Neural crest cell (in vitro differentiated cells): ENCODE measurements around the gene ENTREP3. TPM values are rescaled to one million over a fixed set of nuclear protein-coding genes. Genes with fewer than 3 reads are reported as not detected.
A peak's percentile ranks its signal among the peaks of the same experiment; 100 is the strongest.
"Not testable (repeated sequence)": the region's sequence is repeated elsewhere in the genome, so short reads cannot be mapped to it uniquely, and the experiment has no call there.

ENCODE experiments used
- DNase-seq: peaks from one replicate; pipeline ENCODE4 v3.0.0; 2021; ENCODE audit warnings: low read depth, mixed read lengths, low spot score
- H3K27ac Mint-ChIP-seq: one replicate; pipeline ENCODE4 v1.8.0; 2021; ENCODE audit warnings: mild to moderate bottlenecking, mixed read lengths; ENCODE audit not compliant: unreplicated experiment
- H3K27me3 Mint-ChIP-seq: 2 replicates; pipeline ENCODE4 v1.8.0; 2021; ENCODE audit warnings: low read depth, mild to moderate bottlenecking, mixed read lengths
- H3K36me3 Mint-ChIP-seq: 2 replicates; pipeline ENCODE4 v1.8.0; 2021; ENCODE audit warnings: low read depth, mild to moderate bottlenecking, mixed read lengths
- H3K4me1 Mint-ChIP-seq: 2 replicates; pipeline ENCODE4 v1.8.0; 2021; ENCODE audit warnings: mixed read lengths
- H3K4me3 Mint-ChIP-seq: one replicate; pipeline ENCODE4 v1.8.0; 2021; ENCODE audit warnings: mild to moderate bottlenecking, mixed read lengths
- H3K9me3 Mint-ChIP-seq: 2 replicates; pipeline ENCODE4 v1.8.0; 2021; ENCODE audit warnings: mixed read lengths
- CTCF ChIP-seq: fragments of 200-600 bp; sonication (generic); conservative IDR thresholded peaks from 2 replicates; pipeline ENCODE4 v1.5.0; 2021; ENCODE audit warnings: antibody characterized with exemption, mild to moderate bottlenecking
- total RNA-seq: library from RNA; stranded (reverse); gene quantifications from 2 replicates; pipeline ENCODE4 v1.2.1, GENCODE V29; 2021

The ENTREP3 gene
- total RNA-seq, 1 donor from 2014 or later, result 93.1 TPM

- Mint-ChIP-seq H3K27ac (no peak overlapping the region), H3K9me3 (no peaks in the 10 kb centered on the region), H3K36me3 (peaks cover 6% of the 10 kb centered on the region), H3K27me3 (no peaks in the 10 kb centered on the region), H3K4me1 (peaks cover 10% of the 10 kb centered on the region), H3K4me3 (no peak overlapping the region)
- no peak for TF ChIP-seq CTCF
- DNase-seq, result no peak
Observed at GRCh38 chr1:155236451-155236850, 18.8 kb downstream of the ENTREP3 start.

GRCh38 chr1:155235375-155235774 is 19.9 kb downstream of the ENTREP3 start:
- H3K9me3 Mint-ChIP-seq, H3K36me3 Mint-ChIP-seq, H3K27ac Mint-ChIP-seq, DNase-seq, H3K27me3 Mint-ChIP-seq, H3K4me1 Mint-ChIP-seq, H3K4me3 Mint-ChIP-seq: not testable (repeated sequence)

GRCh38 chr1:155233502-155233901 is 21.8 kb downstream of the ENTREP3 start:
- not testable (repeated sequence) for H3K4me3 Mint-ChIP-seq, H3K9me3 Mint-ChIP-seq, DNase-seq, H3K27ac Mint-ChIP-seq, H3K27me3 Mint-ChIP-seq, H3K4me1 Mint-ChIP-seq, H3K36me3 Mint-ChIP-seq

GRCh38 chr1:155232001-155232978 is 23.0 kb downstream of the ENTREP3 start:
- H3K27me3 Mint-ChIP-seq, H3K36me3 Mint-ChIP-seq, H3K27ac Mint-ChIP-seq, H3K4me3 Mint-ChIP-seq, H3K9me3 Mint-ChIP-seq, DNase-seq, H3K4me1 Mint-ChIP-seq: not testable (repeated sequence)

GRCh38 chr1:155231302-155231701 is 24.0 kb downstream of the ENTREP3 start:
- H3K27me3 Mint-ChIP-seq, DNase-seq, H3K9me3 Mint-ChIP-seq, H3K4me3 Mint-ChIP-seq, H3K27ac Mint-ChIP-seq, H3K36me3 Mint-ChIP-seq: not testable (repeated sequence)
- peaks cover 14% of the 10 kb centered on the region for H3K4me1 Mint-ChIP-seq

GRCh38 chr1:155228096-155228427 is 27.2 kb downstream of the ENTREP3 start:
- Mint-ChIP-seq H3K4me1 (peaks cover 34% of the 10 kb centered on the region), H3K9me3 (no peaks in the 10 kb centered on the region)
- no peak for DNase-seq

More at GRCh38 chr1:155228096-155228427, 27.2 kb downstream of the ENTREP3 start:
- no peaks in the 10 kb centered on the region for H3K27me3 Mint-ChIP-seq
- H3K36me3 Mint-ChIP-seq, result peaks cover 4% of the 10 kb centered on the region
- peak overlapping the region; percentile 94 for H3K4me3 Mint-ChIP-seq
- no peak for TF ChIP-seq CTCF
- H3K27ac Mint-ChIP-seq, result peak overlapping the region; percentile 97
